Measurements from ENCODE around the gene DTNA. TPM values are rescaled to one million over a fixed set of nuclear protein-coding genes. Genes with fewer than 3 reads are reported as not detected.
A peak's percentile ranks its signal among the peaks of the same experiment; 100 is the strongest.
"Not testable (repeated sequence)": the region's sequence is repeated elsewhere in the genome, so short reads cannot be mapped to it uniquely, and the experiment has no call there.

The DTNA gene
- total RNA-seq, 2 experiments from 2014 or later: 0.48 to 0.53 TPM

DNA sequence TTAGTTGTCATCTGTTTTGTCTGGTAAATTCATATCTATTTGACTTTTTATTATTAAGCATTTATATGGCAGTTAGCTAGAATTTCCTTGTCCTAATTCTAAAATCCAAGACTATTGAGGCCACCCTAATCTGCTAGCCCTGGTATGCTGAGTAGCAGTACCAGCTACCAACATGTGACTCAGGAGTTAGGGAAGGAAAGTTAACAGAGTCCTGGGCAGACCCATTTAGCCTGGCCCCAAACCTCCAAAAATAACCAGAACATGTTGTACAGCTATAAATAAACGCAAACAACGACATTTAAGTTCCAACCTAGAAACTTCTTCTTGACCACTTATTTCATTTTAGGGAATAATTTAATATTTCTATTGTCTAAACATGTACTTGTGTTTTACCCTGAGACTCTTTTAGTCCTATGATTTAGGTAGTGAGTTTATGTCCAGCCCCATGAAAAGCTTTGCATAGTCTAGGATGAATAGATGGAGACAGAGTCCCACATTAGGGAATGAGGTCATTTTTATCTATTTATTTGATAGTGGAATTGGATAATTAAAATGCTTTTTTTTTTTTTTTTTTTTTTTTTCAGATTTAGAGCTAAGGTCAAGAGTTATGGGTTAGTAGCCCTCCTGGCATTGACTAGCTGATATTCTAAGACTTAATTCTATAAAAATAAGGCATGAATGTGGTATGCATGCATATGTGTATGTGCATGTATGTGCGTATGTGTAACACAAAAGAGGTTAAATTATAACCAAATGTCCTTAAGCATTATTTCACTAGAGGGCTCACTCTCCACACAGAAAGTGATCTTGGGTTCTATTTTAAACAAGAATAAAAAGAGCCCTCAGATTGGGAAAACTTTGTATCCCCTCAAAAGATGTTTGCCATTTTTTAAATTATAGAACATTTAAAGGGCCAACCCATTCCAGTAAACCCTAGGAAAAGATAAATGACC, 171.1 kb downstream of the DTNA start:
- ChIA-PET POLR2A (no interaction called here), CTCF (no interaction called here)
- ATAC-seq (no peak), DNase-seq (no peak)
- Mint-ChIP-seq H3K27ac (no peak overlapping the region), H3K4me3 (no peak overlapping the region), H3K27me3 (peaks cover 11% of the 10 kb centered on the region), H3K36me3 (ENCODE audit: low read depth) (no peaks in the 10 kb centered on the region), H3K9me3 (ENCODE audit: low read depth) (no peaks in the 10 kb centered on the region), H3K4me1 (peaks cover 2% of the 10 kb centered on the region)
- intact Hi-C loops (cut with DNase I, micrococcal nuclease): no loop called here

DNA sequence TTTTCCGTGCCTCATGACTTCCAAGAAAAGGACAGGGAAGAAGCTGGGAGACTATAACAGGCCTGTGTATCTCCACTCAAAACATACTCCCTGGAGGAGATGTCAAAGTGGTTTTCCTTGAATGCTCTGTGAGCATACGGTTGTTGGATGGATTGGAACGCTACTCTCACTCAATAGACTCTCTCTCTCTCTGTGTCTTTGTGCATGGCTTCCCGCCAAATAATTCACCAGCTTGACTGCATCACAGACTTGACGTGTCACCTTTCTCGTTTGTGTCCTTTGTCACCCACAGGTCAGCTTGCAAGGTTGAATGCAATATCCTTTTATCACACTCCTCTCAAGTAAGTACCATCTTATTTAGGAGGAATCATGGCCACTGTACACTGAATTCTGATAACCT, 174.3 kb downstream of the DTNA start:
- Mint-ChIP-seq H3K9me3 (ENCODE audit: low read depth) (no peaks in the 10 kb centered on the region), H3K27ac (no peak overlapping the region), H3K36me3 (ENCODE audit: low read depth) (no peaks in the 10 kb centered on the region), H3K4me1 (peaks cover 2% of the 10 kb centered on the region), H3K4me3 (no peak overlapping the region), H3K27me3 (peaks cover 12% of the 10 kb centered on the region)
- CTCF ChIA-PET: interaction anchor here (0.7 to 1.1 kb wide), 3 partner anchors 11 to 1782 kb away, joined by 3 read pairs; no protein-coding TSS in a partner anchor
- ATAC-seq: no peak
- DNase-seq: no peak
- intact Hi-C loops (cut with DNase I, micrococcal nuclease): no loop called here
- POLR2A ChIA-PET: no interaction called here

DNA sequence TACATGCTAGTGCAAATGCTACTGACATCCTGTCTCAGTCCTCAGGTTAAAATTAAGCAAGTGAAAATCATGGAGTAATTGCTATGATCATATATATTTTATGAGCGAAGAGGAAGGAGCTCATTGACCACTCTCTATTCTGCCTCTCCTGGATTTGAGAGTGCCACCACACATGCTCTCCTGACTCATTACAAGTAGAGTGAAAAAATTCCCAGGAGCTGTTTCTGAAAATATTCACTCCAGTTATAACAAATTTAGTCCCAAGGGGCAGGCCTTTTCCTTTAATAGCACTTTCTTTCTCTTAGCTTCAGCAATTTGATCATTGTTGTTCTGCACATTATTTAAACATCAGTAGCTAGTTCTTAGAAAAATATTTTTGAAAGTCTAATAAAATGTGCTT, 176.1 kb downstream of the DTNA start:
- Mint-ChIP-seq H3K9me3 (ENCODE audit: low read depth) (no peaks in the 10 kb centered on the region), H3K4me3 (no peak overlapping the region), H3K4me1 (no peaks in the 10 kb centered on the region), H3K27me3 (peaks cover 14% of the 10 kb centered on the region), H3K27ac (no peak overlapping the region), H3K36me3 (ENCODE audit: low read depth) (no peaks in the 10 kb centered on the region)
- DNase-seq (no peak), ATAC-seq (no peak)
- ChIA-PET POLR2A (interaction anchor here (1.0 kb wide), 1 partner anchor 20 kb away, joined by 3 read pairs; no protein-coding TSS in a partner anchor), CTCF (interaction anchor here (0.5 kb wide), 1 partner anchor 85 kb away, joined by 3 read pairs; no protein-coding TSS in a partner anchor)
- intact Hi-C loops (cut with DNase I, micrococcal nuclease): no loop called here

DNA sequence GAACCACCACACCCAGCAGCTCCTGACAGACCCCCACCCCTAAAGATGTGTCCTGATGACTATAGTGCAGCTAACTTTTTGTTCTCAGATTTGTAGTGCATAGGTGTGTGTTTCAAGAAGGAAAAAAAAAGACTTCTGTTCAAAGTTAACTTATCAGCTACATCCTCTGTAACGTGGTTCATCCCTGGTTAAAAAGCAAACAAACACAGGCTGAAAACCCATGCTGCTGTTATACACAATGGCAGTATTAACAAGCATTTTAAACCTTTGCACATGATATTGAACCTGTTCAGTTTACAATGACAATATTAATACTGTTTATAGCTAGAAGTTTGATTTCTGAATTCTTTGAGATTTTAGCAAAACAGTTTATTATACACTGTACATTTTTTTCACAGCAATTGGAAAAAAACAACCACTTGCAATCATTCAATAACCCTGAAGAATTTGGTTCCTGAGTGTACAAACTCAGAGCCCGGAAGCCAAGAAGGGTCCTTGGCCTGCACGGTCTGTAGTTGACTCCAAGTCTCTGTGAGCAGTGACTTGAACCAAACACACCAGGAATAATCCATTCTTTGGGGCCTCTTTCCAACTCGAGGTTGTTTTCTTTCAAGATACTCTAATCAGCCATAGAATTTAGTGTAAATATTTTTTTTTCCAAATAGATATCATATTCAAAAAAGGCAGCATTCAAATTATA, 177.9 kb downstream of the DTNA start:
- intact Hi-C loops (cut with DNase I, micrococcal nuclease): no loop called here
- H3K27ac Mint-ChIP-seq: no peak overlapping the region
- H3K4me3 Mint-ChIP-seq: no peak overlapping the region
- no peaks in the 10 kb centered on the region for H3K9me3 Mint-ChIP-seq (ENCODE audit: low read depth)
- CTCF ChIA-PET: no interaction called here
- POLR2A ChIA-PET: no interaction called here
- DNase-seq (no peak), ATAC-seq (no peak)
- H3K27me3 Mint-ChIP-seq: peaks cover 24% of the 10 kb centered on the region
- H3K36me3 Mint-ChIP-seq (ENCODE audit: low read depth): no peaks in the 10 kb centered on the region
- H3K4me1 Mint-ChIP-seq: no peaks in the 10 kb centered on the region

DNA sequence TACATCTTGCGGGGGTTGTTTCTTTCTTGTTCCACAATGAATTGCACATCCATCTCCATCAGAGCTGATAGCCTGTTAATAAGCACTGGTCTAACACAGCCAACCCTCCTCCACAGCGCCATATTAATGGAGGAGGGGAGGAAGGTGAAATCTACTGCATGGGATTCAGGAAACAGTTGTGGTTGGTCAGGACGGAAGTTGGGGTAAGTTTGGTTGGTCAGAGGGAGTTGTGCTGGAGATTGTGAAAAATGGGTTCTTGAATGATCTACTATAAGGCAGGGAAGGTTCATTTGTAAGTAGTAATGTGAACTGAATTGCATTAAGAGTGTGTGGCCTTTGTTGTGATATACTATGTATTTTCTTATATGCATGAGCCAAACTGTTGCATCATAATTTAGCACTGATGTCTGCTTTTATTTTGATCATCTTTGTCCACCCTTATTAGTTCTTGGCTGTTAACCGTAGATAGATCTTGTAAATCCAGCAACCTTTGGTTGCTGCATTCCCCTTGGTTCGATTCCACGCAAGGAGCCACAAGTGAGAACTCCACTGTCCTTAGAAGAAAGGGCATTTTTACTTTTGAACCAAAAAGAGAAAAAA, 180.5 kb downstream of the DTNA start:
- Mint-ChIP-seq H3K9me3 (ENCODE audit: low read depth) (no peaks in the 10 kb centered on the region), H3K27ac (no peak overlapping the region), H3K36me3 (ENCODE audit: low read depth) (no peaks in the 10 kb centered on the region), H3K27me3 (peaks cover 33% of the 10 kb centered on the region), H3K4me3 (no peak overlapping the region), H3K4me1 (no peaks in the 10 kb centered on the region)
- intact Hi-C loops (cut with DNase I, micrococcal nuclease): no loop called here
- CTCF ChIA-PET: no interaction called here
- ATAC-seq: no peak
- POLR2A ChIA-PET: no interaction called here
- no peak for DNase-seq

DNA sequence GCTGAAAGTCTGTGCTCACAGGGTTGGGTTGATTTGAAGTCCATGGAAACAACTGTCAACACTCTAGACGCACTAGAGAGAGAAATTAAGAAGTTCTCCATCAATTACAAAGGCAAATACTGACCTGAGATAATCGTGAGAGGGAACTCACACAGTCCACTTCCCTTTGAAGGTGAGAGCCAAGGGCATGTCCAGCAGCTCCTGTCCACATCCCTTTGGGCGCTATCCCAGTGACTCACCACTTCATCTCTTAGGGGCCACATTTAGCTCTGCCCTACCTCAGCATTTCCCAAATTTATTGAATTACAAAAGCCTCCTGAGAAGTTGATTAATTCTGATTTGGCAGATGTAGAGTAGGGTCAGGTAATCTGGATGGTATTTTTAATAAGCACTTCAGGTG, 182.3 kb downstream of the DTNA start:
- Mint-ChIP-seq H3K9me3 (ENCODE audit: low read depth) (no peaks in the 10 kb centered on the region), H3K4me3 (no peak overlapping the region), H3K36me3 (ENCODE audit: low read depth) (no peaks in the 10 kb centered on the region), H3K4me1 (no peaks in the 10 kb centered on the region), H3K27ac (no peak overlapping the region), H3K27me3 (peaks cover 34% of the 10 kb centered on the region)
- DNase-seq: no peak
- intact Hi-C loops (cut with DNase I, micrococcal nuclease): no loop called here
- ChIA-PET CTCF (no interaction called here), POLR2A (no interaction called here)
- ATAC-seq: no peak

DNA sequence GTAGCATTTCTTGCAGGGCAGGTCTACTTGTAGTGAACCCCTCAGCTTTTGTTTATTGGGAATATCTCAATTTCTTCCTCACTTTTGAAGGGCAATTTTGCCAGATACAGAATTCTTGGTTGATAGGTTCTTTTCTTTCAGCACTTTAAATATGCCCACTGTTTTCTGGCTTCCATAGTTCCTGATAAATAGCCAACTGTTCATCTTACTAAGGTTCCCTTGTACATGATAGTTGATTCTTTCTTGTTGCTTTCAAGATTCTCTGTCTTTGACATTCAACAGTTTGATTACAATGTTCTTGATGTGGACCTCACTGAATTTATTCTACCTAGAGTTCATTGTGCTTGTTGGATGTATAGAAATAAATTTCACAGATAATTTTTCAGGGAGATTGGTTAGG, 183.1 kb downstream of the DTNA start:
- ATAC-seq (no peak), DNase-seq (no peak)
- no peak overlapping the region for H3K27ac Mint-ChIP-seq
- H3K4me3 Mint-ChIP-seq: no peak overlapping the region
- ChIA-PET POLR2A (no interaction called here), CTCF (no interaction called here)
- peaks cover 34% of the 10 kb centered on the region for H3K27me3 Mint-ChIP-seq
- H3K4me1 Mint-ChIP-seq: no peaks in the 10 kb centered on the region
- intact Hi-C loops (cut with DNase I, micrococcal nuclease): no loop called here
- no peaks in the 10 kb centered on the region for H3K9me3 Mint-ChIP-seq (ENCODE audit: low read depth)
- no peaks in the 10 kb centered on the region for H3K36me3 Mint-ChIP-seq (ENCODE audit: low read depth)

DNA sequence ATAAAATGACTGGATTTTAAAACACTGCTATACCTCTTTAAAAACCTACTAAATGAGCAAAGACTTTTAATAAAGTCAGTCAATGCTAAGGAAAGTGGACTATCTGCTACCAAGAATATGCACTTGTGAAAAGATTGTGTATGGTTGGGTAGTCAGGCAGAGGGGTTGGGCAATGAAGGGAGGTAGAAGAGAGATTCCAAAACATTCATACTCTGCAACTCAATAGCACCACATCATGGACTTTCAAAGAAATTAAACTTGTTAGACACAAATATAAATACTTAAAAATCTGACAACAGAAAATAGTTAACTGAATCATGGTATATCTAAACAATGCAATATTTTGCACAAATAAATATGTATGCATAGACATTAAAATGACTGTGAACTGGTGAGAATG, 191.2 kb downstream of the DTNA start:
- Mint-ChIP-seq H3K9me3 (ENCODE audit: low read depth) (peaks cover 8% of the 10 kb centered on the region), H3K27me3 (peaks cover 2% of the 10 kb centered on the region), H3K4me1 (peaks cover 8% of the 10 kb centered on the region), H3K4me3 (no peak overlapping the region), H3K36me3 (ENCODE audit: low read depth) (peaks cover 3% of the 10 kb centered on the region), H3K27ac (no peak overlapping the region)
- ChIA-PET POLR2A (no interaction called here), CTCF (no interaction called here)
- no peak for ATAC-seq
- intact Hi-C loops (cut with DNase I, micrococcal nuclease): loop anchor here in 1 of 2 experiments (5.0 kb wide), 1 partner anchor 239 kb away; no protein-coding TSS in a partner anchor
- no peak for DNase-seq

DNA sequence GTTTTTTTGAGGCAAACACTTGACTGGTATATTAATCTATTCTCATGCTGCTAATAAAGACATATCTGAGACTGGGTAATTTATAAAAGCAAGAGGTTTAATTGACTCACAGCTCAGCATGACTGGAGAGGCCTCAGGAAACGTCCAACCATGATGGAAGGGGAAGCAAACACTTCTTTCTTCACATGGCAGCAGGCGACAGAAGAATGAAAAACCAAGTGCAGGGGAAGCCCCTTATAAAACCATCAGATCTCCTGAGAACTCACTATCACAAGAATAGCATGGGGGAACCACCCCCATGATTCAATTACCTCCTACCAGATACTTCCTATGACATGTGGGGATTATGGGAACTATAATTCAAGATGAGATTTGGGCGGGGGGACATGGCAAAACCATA, 194.9 kb downstream of the DTNA start:
- Mint-ChIP-seq H3K4me3 (no peak overlapping the region), H3K27me3 (peaks cover 3% of the 10 kb centered on the region), H3K9me3 (ENCODE audit: low read depth) (peaks cover 20% of the 10 kb centered on the region), H3K4me1 (peaks cover 21% of the 10 kb centered on the region), H3K36me3 (ENCODE audit: low read depth) (peaks cover 9% of the 10 kb centered on the region), H3K27ac (no peak overlapping the region)
- ChIA-PET POLR2A (no interaction called here), CTCF (interaction anchor here (0.6 kb wide), 1 partner anchor 136 kb away, joined by 3 read pairs; the partner anchor contains the start of gene MAPRE2)
- intact Hi-C loops (cut with DNase I, micrococcal nuclease): loop anchor here in 1 of 2 experiments (5.0 kb wide), 1 partner anchor 243 kb away; no protein-coding TSS in a partner anchor
- ATAC-seq (no peak), DNase-seq (no peak)

DNA sequence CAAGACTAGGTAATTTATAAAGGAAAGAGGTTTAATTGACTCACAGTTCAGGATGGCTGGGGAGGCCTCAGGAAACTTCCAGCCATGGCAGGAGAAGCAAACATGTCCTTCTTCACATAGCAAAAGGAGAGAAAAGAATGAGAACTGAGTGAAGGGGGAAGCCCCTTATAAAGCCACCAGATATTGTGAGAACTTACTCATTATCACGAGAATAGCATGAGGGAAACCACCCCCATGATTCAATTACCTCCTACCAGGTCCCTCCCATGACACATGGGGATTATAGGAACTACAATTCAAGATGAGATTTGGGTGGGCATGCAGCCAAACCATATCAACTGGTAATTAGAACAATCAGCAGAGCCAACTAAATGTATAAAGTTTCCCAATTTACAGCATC, 196.9 kb downstream of the DTNA start:
- Mint-ChIP-seq H3K4me1 (peaks cover 23% of the 10 kb centered on the region), H3K9me3 (ENCODE audit: low read depth) (peaks cover 20% of the 10 kb centered on the region)
- H3K36me3 Mint-ChIP-seq (ENCODE audit: low read depth); POLR2A ChIA-PET; H3K27ac Mint-ChIP-seq; intact Hi-C loops (cut with DNase I, micrococcal nuclease); H3K4me3 Mint-ChIP-seq; H3K27me3 Mint-ChIP-seq: not testable (repeated sequence)
- CTCF ChIA-PET: interaction anchor here (0.6 kb wide), 1 partner anchor 32 kb away, joined by 3 read pairs; no protein-coding TSS in a partner anchor
- ATAC-seq: peak; percentile 68
- DNase-seq: peak; percentile 37

DNA sequence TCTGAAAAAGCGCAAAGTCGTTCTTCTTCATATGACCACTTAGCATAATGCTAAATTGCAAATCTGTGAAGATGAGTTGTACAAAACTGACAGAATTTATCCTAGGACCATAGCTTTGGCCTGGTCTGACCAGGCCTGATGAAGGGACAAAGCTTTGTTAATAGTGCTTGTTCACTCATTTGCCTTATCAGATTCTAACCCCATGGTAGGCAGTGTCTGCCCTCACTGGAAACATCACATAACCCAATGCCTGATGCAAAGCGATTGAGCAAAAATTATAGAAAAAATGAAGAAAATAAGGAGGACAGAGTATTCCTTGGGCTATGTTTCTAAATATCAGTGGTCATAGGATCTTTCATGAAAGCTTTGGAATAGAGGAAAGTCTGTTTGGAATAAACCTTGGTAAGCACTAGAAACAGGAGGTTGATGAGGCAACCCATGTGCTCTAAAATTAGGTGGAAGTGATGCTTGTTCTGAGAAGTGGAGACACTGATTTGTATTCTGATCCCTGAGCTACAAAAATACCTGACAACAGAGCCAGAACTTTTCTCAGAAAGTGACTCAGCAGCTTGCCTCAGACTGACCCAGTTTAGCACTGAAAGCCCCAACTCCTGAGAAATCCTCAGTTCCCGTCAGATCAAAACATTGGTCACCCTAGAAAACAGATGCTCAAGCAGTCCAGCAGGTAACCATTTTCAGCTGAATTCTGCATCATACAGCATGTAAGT, 199.7 kb downstream of the DTNA start:
- Mint-ChIP-seq H3K27me3 (peaks cover 3% of the 10 kb centered on the region), H3K4me1 (peaks cover 21% of the 10 kb centered on the region), H3K27ac (no peak overlapping the region), H3K4me3 (no peak overlapping the region), H3K9me3 (ENCODE audit: low read depth) (peaks cover 18% of the 10 kb centered on the region), H3K36me3 (ENCODE audit: low read depth) (peaks cover 8% of the 10 kb centered on the region)
- intact Hi-C loops (cut with DNase I, micrococcal nuclease): no loop called here
- DNase-seq (no peak), ATAC-seq (no peak)
- ChIA-PET POLR2A (no interaction called here), CTCF (interaction anchor here (0.8 to 1.8 kb wide), 3 partner anchors 20 to 248 kb away, joined by 3 to 4 read pairs (median 3); no protein-coding TSS in a partner anchor)
